Activated CD8-positive, alpha-beta memory T cell treated with anti-CD3 and anti-CD28 coated beads, Interleukin-2, amount 50 U/mL, for 24 hours (primary cell): Measurements from ENCODE around the gene TEP1.
"Not testable (repeated sequence)": the region's sequence is repeated elsewhere in the genome, so short reads cannot be mapped to it uniquely, and the experiment has no call there.

ENCODE experiments used
- DNase-seq: peaks from one replicate; pipeline ENCODE4 v3.0.0-alpha.2; 2020; ENCODE audit errors: extremely low read depth

TEP1 gene

DNA sequence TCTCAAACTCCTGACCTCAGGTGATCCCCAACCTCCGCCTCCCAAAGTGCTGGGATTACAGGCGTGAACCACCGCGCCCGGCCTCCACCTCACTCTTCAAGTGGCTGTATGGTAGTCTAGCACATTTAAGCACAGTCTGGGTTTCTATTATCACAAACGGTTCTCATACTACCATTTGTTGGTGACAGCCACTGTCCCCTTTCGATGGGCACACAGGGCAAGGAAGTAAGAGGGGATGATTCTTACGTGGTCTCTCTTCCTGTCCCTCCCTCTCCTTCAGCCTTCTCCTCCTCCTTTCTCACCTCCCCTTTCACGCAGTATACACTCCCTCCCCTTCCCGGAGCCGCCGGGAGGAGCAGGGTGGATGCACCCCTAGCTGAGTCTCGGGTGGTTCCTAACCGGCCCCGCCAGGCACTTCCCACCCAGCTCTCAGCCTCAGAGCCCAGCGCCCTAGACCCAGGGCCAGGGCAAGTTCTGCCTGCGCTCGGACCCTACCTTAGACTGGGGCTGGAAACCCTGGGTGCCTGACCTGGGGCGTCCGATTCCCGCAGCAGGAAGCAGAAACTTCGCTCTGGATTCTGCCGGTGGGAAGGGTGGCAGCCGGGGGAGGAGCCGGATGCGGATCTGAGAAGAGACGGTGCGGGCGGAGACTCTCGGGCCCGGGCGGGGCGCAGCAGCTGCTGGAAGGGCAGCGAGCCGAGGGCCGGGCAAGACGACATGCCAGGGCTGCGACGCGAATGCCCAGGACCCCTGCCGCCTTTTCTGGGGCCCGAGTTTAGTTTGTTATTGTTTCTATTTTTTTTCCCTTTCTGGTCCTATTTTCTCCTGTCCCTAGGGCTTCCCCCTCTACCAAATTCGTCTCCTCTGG lies at the start of gene TEP1:
Gene TEP1, minus strand, starts transcription at position 626 of the 868 bp plus-strand sequence. CDS start 5,062 bp downstream, outside the sequence.
- peak; percentile 40 for DNase-seq

- peak; percentile 99 for DNase-seq
Measured at GRCh38 chr14:20461225-20462141, 48.2 kb upstream of the TEP1 start, which contains the start of gene PIP4P1. PIP4P1 (minus strand) TSS chr14:20461434; CDS start chr14:20461325, 109 bp downstream.

DNA sequence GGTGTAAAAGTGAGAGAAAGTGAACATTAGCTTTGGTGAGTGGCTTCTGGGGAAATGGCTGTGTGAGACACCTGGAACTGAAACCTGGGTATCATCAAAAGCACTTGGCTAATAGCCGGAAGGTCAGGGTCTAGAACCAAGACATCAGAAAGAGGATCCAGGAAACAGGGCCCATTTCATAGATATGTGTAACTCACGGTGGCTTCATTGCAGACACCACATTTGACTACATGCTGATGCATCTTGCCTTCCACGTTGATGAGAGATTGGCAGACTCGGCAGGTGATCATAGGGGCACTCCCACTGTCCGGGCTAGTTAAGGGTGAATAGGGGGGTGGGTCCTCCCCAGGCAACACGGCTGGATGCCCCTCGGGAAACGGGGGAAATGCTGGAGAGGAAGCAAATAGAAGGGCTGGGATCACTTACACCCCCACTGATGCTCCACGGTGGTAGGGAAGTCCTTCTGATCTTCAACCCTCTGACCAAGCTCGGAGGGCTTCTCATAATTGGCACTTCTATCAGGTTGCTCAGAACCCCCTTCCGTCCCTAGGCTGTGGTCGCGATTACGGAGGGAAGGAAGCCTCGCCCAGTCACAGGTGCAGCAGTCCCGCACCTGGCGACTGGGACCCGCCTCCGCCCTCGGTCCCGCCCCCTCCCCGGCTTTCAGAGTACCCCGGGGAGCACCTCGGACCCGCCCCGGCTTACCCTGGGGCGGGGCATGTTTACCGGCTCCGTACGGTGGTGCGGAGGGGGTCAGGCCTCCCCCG lies 47.3 kb upstream of the TEP1 start:
- no peak for DNase-seq

DNA sequence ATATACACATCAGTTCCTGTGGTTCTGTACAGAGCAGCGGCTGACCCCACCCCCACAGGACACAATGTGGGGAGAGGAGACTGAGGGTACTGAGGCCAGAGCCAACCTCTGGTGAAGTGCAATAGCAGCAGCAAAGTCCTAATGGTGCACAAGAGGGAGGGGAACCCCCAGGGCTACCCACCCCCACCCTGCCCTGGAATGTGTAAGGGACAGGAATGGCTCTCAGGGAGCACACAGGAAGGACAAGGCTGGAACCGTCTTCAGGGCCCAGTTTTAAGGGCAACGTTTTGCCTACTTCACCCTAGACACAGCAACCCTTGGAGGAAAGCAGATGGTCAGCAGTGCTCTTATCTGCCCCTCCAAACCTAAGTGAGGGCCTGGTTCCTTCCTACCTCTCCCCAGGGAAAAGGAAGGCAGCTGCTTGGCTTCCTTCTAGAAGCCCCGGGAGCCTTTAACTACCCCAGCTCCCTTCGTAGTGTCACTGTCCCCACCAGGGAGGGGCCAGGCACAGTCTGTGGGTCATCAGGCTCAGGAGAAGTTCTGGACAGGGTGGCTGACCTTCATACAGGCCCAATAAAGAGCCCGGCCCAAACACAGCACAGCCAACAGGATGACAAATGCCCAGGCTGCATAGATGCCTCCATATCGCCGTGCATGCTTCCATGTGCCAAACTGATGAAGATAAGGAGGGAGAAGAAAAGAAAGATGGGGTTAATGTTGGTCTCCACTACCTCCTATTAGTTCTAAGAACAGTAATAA lies 44.9 kb upstream of the TEP1 start:
- no peak for DNase-seq

GRCh38 chr14:20456971-20457370 lies 43.7 kb upstream of the TEP1 start:
- DNase-seq, result no peak

DNA sequence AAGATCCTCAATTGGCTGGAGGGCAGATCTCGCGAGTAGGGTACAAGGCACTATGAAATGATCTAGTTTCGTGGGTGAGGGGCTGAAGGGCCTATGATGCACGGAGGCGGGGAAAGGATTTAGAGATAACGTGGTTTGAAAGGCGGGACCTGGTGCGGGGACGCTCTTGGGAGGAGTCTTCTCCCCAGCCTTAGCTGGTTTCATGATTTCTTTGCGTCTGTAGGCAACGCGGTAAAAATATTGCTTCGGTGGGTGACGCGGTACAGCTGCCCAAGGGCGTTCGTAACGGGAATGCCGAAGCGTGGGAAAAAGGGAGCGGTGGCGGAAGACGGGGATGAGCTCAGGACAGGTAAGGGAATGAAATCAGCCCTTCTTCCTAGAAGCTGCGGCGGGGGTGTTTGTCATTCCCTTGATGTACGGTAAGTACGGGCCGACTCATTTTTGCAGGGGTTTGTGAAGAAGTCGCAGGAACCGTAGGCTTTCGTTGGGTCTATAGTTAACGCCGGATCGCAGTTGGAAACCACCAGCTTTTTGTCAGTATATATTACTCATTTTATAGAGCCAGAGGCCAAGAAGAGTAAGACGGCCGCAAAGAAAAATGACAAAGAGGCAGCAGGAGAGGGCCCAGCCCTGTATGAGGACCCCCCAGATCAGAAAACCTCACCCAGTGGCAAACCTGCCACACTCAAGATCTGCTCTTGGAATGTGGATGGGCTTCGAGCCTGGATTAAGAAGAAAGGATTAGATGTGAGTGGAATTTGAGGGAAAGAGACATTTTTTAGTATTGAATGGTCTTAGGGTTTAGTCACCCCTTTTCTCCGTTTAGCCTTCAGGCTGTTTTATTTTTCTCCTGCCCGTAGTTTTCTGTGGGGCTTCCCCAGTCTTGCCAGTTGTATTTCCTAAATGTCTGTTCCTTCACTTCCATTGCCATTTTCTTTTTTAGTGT lies 42.3 kb upstream of the TEP1 start:
- no peak for DNase-seq

- DNase-seq, result peak; percentile 98
Measured at GRCh38 chr14:20454516-20455354, 41.4 kb upstream of the TEP1 start, which contains the start of the genes APEX1 and OSGEP. APEX1 (plus strand) TSS chr14:20455226; CDS start chr14:20455646, 420 bp downstream. OSGEP (minus strand) TSS chr14:20454812; CDS start chr14:20454683, 129 bp downstream.

GRCh38 chr14:20452831-20453230 lies 39.5 kb upstream of the TEP1 start:
- DNase-seq, result not testable (repeated sequence)

DNA sequence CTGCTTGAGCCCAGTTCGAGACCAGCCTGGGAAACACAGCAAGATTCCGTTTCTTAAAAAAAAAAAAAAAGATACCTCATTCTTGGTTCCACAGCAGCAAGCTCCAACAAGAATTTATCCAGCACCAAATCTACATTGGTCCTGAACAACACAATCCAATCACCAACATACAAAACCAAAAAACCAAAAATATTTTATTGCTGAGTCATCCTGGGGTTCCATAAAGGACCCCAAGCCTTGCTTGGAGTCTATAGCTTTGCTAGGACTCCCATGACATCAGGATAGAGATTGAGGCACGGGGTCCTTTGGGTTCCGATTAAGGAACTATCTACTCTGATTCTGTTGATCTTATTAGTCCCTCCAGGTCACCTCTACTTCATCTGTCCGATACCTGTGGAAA lies 33.6 kb upstream of the TEP1 start:
- DNase-seq, result no peak

- DNase-seq, result not testable (repeated sequence)
Measured at GRCh38 chr14:20443650-20444049, 30.3 kb upstream of the TEP1 start.

GRCh38 chr14:20441461-20441860 lies 28.2 kb upstream of the TEP1 start:
- DNase-seq, result no peak

DNA sequence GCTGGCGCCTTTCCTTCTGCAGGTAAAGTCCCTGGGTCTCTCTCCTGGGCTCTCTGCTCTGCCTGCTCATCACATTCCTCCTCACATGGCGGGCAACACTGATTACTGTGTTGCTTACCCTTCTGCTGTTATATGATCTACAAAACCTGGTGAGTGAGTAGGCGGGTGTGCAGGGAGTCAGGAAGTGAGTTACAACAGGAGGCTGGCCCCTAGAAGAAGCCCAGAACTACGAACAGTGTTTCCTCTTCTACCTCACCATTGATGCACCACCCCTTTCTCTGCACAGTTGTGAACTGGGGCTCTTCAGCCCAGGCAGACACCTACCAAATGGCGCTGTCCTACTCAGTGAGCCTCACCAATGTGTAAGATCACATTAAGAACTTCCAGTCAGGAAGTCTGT lies 27.6 kb upstream of the TEP1 start:
- DNase-seq, result no peak

DNA sequence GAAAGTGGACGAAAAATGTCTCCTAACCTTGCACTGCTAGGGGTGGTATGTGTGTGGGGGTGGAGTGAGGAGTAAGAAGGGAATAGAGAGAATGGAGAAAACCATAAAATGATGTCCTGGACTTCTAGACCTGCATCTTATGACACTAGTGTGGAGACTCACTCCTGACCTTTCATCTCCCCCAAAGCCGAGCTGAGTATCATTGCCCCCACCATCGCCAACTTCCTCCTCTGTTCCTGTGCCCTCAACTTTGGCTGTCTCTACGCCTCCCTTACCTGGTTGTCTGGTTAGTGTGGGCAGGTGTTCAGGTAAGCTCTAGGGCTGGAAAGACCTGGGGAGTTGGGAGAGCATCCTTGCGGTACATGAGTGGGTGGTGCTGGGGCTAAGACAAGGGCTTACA lies 27.2 kb upstream of the TEP1 start:
- no peak for DNase-seq

- DNase-seq, result no peak
Measured at GRCh38 chr14:20438664-20439063, 25.4 kb upstream of the TEP1 start.

DNA sequence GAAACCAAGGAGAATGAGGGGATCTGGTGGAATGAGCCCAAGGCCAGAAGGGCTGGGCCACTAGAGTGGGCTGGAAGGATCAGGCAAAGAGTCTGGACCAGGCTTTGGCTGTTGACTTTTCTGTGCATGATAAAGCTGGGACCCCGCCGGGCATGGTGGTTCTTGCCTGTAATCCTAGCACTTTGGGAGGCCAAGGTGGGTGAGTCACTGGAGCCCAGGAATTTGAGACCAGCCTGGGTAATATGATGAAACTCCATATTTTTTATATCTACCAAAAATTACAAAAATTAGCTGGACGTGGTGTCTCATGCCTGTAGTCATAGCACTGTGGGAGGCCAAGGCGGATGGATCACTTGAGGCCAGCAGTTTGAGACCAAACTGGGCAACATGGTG lies 23.1 kb upstream of the TEP1 start:
- no peak for DNase-seq

GRCh38 chr14:20435582-20436362 lies 22.5 kb upstream of the TEP1 start, which contains the start of gene KLHL33:
KLHL33 (minus strand) TSS chr14:20436166; CDS start chr14:20435811, 355 bp downstream.
- DNase-seq, result no peak

- no peak for DNase-seq
Measured at GRCh38 chr14:20434701-20435581, 21.6 kb upstream of the TEP1 start.
